Measurements from ENCODE around the gene CBFA2T3.
"Not testable (repeated sequence)": the region's sequence is repeated elsewhere in the genome, so short reads cannot be mapped to it uniquely, and the experiment has no call there.

The CBFA2T3 gene

DNA sequence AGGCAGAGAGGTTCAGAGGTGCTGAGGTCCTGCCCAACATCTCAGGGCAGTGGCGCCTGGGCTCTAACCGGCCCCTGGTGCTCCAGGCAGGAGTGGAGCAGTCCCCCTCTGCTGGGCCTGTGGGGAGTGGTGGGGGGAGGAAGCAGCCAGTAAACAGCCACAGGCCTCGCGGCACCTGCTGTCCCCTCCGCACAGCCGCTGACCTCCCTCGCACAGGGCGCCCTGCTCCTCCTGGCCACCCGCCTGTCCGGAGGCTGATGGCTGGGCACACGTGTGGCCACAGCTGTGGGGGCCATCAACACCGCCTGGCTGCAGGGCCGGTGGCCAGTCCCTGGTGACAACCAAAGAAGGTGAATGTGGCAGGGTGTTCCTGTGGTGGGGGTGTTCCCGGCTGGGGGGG is 73.7 kb downstream of the CBFA2T3 start:
- DNase-seq = no peak

DNA sequence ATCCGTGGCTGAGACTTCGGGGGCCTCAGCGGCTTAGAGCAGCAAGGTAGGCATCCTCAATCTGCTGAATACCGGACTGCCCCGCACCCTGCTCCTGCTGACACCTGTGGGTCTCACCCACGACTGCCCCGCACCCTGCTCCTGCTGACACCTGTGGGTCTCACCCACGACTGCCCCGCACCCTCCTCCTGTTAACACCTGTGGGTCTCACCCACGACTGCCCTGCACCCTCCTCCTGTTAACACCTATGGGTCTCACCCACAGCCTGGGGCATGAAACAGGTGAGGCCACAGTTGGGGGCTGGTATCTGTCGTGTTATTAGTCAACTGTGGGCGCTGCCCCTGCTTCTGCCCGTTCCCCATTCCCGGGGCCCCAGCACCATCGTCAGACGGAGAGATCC is 74.3 kb downstream of the CBFA2T3 start:
- DNase-seq = no peak

- no peak for DNase-seq
These were observed 75.2 kb downstream of the CBFA2T3 start for GRCh38 chr16:88901718-88902337.

GRCh38 chr16:88900662-88901052 is 76.3 kb downstream of the CBFA2T3 start:
- DNase-seq = no peak

DNA sequence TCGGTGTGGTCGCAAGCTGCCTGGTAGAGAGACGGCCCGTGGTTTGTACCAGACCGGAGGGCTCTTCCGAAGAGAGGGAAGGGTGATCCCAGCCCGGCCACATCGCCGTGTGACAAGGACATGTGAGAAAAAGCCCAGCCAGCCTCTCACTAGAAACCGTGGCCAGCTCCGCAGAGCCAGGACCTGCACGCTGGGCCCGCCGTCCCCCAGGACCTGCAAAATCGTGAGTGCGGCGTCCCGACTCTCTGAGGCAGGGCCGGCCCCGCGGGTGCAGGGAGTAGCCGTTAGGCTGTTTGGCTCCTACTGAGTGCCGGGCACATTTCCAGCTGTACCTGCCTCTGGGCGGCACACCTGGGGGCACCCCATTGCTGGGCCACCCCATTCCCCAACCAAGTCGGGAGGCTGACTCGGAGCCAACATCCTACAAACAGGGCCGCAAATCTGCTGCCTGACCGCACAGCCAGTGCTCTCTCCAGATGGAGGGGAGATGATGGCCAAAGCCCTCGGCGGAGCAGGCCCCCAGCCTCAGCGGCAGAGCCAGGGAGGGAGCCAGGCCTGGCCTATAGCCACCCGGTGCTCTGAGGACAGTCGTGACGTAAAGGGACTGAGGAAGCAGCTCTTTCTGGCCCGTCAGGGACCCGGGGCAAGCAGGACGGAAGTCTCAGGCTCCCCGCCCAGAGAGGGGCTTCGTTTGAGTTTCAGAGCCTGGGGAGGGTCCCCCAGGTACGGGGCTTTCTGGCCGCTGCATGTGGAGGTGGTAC is 76.9 kb downstream of the CBFA2T3 start:
- no peak for DNase-seq

DNA sequence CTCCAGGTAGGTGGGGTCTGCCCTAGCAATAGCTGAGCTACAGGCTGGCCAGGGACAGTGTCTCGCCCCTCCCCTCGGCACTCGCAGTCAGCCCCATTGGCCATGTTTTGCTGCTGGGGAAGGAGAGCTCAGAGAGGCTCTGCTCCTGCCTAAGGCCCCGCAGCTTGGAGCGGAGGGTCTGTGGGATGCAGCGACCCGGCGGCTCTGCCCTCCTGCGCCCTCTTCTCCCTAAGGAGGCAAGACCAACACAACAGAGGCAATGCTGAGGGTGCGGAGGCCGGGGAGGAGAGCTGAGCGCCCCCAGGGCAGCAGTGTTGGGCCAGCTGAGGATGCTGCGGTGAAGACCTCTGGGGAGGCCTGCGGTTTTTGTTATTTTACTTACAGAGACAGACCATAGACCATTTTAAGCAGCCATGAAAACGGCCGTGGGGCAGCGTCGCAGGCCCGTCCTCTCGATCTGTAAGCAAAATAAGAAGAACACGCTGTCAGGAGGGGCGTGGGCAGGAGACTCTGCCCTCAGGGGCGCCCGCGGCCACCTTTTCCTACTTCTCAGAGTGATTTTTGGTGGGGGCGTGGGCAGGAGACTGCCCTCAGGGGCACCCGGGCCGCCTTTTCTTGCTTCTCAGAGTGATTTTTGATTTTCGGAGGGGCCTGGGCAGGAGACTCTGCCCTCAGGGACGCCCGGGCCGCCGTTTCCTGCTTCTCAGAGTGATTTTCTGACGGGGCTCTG is 79.1 kb downstream of the CBFA2T3 start:
- no peak for DNase-seq

DNA sequence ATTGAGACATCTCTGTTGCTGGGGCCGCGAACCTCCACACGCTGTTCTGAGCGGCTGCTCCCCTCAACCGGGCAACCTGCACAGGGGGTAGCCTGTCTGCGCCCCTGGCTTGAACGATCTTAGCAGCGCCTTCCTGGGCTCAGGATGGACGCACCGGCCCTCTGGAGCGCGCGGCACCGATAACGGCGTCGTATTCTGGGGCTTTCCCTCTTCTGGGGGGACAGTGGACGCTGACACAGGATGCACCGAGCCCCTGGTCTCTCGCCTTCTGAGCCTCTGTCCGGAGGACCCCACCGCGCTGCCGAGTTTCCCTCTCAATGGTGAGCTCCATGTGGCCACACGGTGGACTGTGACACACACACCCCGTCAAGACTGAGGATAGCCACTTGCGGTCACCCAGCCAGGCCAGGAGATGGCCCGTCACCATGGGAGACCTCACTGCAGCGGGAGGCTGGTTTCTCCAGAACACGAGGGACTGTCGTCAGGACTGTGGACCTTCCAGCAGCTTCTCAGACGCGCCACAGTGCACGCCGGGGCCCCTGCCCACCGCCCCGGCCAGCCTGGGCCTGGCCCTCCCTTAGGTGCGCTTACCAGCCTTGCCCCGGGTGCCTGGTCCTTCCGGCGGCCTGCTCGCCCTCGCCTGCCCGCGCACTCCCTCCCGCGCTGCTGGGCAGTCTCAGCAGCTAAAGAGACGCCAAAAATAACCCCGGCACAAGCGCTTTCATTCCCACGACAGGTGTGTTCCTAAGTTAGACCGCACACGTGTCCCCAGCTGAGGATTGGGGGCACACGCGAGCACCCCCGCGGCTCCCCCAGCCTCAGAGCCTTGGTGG is 80.6 kb downstream of the CBFA2T3 start:
- DNase-seq = no peak

GRCh38 chr16:88895335-88895734 is 81.7 kb downstream of the CBFA2T3 start:
- DNase-seq = no peak

- DNase-seq = no peak
These were observed 82.2 kb downstream of the CBFA2T3 start for GRCh38 chr16:88894681-88895300.

DNA sequence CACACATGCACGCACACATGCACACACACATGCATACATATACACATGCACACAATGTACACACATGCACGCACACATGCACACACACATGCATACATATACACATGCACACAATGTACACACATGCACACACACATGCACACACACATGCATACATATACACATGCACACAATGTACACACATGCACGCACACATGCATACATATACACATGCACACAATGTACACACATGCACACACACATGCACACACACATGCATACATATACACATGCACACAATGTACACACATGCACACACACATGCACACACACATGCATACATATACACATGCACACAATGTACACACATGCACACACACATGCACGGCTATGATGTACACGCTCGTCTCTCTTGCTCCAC is 82.7 kb downstream of the CBFA2T3 start:
- not testable (repeated sequence) for DNase-seq

GRCh38 chr16:88893127-88893968 is 83.7 kb downstream of the CBFA2T3 start:
- DNase-seq = no peak

- no peak for DNase-seq
These were observed 84.9 kb downstream of the CBFA2T3 start for GRCh38 chr16:88892065-88892464.

- DNase-seq = no peak
These were observed 85.9 kb downstream of the CBFA2T3 start for GRCh38 chr16:88891083-88891482.

- not testable (repeated sequence) for DNase-seq
These were observed 87.2 kb downstream of the CBFA2T3 start for GRCh38 chr16:88889702-88890352.

DNA sequence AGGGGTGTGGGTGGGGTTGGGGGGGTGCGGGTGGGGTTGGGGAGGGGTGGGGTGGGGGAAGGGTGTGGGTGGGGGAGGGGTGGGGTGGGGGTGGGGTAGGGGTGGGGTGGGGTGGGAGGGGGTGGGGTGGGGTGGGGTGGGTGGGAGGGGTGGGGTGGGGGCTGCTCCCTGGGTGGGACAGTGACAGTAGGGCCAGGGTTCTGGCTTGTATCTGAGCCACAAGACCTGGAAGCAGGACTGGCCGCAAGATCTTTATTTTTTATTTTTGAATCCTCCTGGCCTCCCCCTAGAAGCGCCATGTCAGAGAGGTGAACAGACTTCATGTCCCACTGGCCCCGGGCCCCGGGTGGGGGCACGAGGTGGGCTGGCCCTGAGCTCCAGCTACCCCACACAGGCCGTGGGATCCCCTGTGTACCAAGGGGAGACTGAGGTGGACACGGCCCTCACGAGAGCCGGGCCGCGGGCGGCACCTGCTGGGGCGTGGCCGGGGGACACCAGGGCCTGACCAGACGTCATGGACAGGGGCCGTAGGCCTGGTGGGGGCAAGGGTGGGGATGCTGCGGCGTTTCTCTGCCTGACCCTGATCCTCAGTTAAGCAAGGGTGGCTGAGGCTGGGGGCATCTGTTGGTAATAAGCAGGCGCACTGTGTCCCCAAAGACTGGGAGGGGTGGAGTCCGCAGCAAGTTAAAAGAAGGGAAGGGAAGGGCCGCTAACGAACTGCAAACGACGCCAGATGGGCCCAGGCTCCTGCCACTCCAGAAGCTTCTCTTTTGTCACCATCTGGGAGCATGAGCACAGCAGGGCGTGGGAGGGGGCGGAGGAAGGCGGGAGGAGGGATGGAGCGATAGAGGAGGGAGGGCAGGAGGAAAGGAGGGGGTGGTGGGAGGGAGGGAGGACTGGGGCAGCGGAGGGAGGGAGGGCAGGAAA is 88.3 kb downstream of the CBFA2T3 start:
- no peak for DNase-seq

GRCh38 chr16:88888057-88888456 is 89.0 kb downstream of the CBFA2T3 start:
- no peak for DNase-seq

DNA sequence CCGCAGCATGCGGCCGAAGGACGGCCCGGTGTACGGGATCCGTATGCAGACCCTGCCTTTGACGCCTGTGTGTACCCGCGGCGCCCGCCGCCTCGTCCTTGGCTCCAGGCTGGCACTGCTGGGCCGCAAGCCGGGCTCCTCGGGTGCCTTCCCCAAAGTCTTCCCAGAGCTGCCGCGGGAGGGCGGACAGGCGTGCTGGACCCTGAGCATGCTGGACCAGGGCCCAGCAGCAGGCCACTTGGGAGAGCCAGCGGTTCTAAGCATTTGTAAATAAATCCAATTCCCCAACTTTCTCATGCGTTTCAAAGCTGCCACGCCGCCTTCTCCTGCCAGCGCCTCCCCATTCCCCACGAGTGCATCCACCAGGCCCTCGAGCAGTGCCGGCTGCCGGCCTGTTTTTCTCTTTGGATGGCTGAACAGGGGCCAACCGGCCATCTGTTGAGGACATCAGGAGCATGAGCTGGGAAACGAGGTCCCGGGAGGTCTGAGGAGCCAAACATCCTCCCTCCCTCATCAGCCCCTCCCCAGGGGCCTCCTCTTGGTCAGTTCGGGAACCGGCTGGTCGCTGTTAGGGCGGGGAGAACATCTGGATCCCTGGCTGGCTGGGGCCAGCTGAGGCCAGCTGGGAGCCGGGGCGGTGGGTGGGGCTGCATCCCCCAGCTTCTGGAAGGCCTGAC is 90.0 kb downstream of the CBFA2T3 start:
- no peak for DNase-seq

GRCh38 chr16:88886420-88886844 is 90.6 kb downstream of the CBFA2T3 start:
- no peak for DNase-seq

DNA sequence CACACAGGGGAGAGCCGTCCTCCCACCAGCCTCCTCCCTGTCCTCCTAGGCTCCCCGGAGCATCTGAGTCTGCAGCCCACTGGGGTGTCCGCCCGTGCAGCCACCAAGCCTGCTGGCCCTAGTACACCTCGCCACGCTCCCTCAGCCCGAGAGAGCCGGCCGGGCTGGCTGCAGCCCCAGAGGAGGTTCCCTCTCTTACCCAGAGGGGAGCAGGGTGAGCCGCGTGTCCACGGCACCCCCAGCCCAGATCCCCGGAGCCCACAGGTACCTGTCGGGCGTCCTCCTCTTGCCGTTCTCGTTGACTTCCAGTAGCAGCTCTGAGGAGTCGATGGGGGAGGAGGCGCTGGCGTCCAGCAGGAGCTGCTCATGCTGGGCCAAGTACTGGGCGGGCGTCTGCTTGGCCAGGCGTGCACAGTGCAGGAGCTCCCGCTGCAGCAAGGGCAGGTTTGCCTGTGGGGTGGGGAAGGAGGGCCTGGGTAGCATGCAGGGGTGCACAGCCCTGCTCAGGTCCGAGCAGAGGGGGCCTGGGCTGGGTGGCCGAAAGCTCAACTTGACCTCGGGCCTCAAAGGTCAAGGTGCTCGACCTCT is 91.2 kb downstream of the CBFA2T3 start:
- no peak for DNase-seq
